HEK293 (cell line): ENCODE measurements around the gene S100A4.

Source experiments
- ZBTB17 ChIP-seq: fragments of 450-650 bp; formaldehyde crosslinking; IDR thresholded peaks from 2 replicates; pipeline ENCODE4 v1.5.1; 2016; ENCODE audit warnings: missing biosample characterization, missing genetic modification characterization
- ZNF830 ChIP-seq: fragments of 450-650 bp; IDR thresholded peaks from 2 replicates; pipeline ENCODE4 v1.5.0; 2018; ENCODE audit warnings: missing biosample characterization, missing genetic modification characterization, low read depth, mild to moderate bottlenecking, moderate library complexity

GRCh38 chr1:153515504-153516394, 29.9 kb downstream of the S100A4 start:
- TF ChIP-seq ZBTB17 (tag by site-specific recombination) = peak; percentile 44; the same call in 1 of the 2 replicates
- TF ChIP-seq ZNF830 (tag by site-specific recombination) = no peak
